ENCODE data around the gene ABI1. TPM values are rescaled to one million over a fixed set of nuclear protein-coding genes. Genes with fewer than 3 reads are reported as not detected.

The ABI1 gene
- total RNA-seq, 2 experiments from 2014 or later, result 62.4 to 76.9 TPM

- TF ChIP-seq EZH2phosphoT487 (IDR thresholded peaks at IDR 0.05; ENCODE audit: borderline replicate concordance, low read depth, low read length) (no peak), CTCF (conservative IDR thresholded peaks at IDR 0.05; ENCODE audit: low read length) (no peak)
- H3K36me3 ChIP-seq (ENCODE audit: insufficient read depth, low read length), result peaks cover 72% of the 10 kb centered on the region
- no peaks in the 10 kb centered on the region; the same call in 1 of the 2 replicates for H4K20me1 ChIP-seq (ENCODE audit: insufficient read depth, low read length)
- no peak for DNase-seq (ENCODE audit: low spot score)
- no peak overlapping the region for H2AFZ ChIP-seq (ENCODE audit: low read length)
- intact Hi-C loops (cut with micrococcal nuclease; ENCODE audit: unreplicated experiment), result loop anchor here (5.0 kb wide), 1 partner anchor 98 kb away; no protein-coding TSS in a partner anchor
- H3K79me2 ChIP-seq (ENCODE audit: insufficient read depth, low read depth, low read length), result peaks cover 30% of the 10 kb centered on the region; the same call in 1 of the 2 replicates
- no peaks in the 10 kb centered on the region for H3K9me3 ChIP-seq (ENCODE audit: low read length)
- no peak overlapping the region for H3K27ac ChIP-seq (ENCODE audit: low read depth, low read length, poor library complexity, severe bottlenecking)
- ChIA-PET POLR2A (interaction anchor here (1.0 to 1.9 kb wide), 5 partner anchors 10 to 99 kb away, joined by 3 to 6 read pairs (median 3); no protein-coding TSS in a partner anchor), CTCF (ENCODE audit: unreplicated experiment) (interaction anchor here (0.7 kb wide), 1 partner anchor 20 kb away, joined by 3 read pairs; no protein-coding TSS in a partner anchor)
- no peak overlapping the region for H3K4me2 ChIP-seq (ENCODE audit: low read length)
- no TSS peak for BruUV-seq (replicated peaks)
- no peak overlapping the region for H3K4me3 ChIP-seq (ENCODE audit: low read depth, low read length, poor library complexity, severe bottlenecking)
- H3K4me1 ChIP-seq (ENCODE audit: insufficient read depth, low read length, poor library complexity, severe bottlenecking), result peaks cover 25% of the 10 kb centered on the region
- H3K9me2 ChIP-seq (ENCODE audit: insufficient read depth, low read length), result no peaks in the 10 kb centered on the region
Observed at GRCh38 chr10:26759008-26759407, 101.8 kb downstream of the ABI1 start.

DNA sequence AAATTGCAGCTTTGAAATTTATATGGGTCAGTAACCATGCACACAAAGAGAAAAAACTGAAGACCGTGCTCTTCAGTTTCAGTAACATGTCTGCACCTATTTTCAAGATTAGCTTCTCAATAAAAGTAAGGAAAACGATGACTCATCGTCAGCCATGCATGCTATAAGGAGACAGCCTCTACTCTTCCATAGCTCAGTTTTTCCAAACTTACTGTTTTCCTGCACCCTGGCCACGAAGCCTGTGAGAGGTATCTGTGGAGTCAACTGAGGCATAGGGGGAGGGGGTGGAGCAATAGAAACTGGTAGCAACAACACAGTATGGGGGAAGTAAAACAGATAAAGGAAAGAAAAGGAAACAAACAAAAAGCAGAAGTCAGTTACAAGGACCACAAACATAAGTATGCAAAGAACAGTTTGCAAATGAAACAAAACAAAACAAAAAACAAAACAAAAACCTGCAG, 105.3 kb downstream of the ABI1 start:
- CTCF ChIA-PET (ENCODE audit: unreplicated experiment), result no interaction called here
- Histone ChIP-seq H2AFZ (ENCODE audit: low read length) (no peak overlapping the region), H3K4me3 (ENCODE audit: low read depth, low read length, poor library complexity, severe bottlenecking) (peak overlapping the region; percentile 18), H4K20me1 (ENCODE audit: insufficient read depth, low read length) (no peaks in the 10 kb centered on the region), H3K79me2 (ENCODE audit: insufficient read depth, low read depth, low read length) (peaks cover 21% of the 10 kb centered on the region; the same call in 1 of the 2 replicates), H3K9me2 (ENCODE audit: insufficient read depth, low read length) (no peaks in the 10 kb centered on the region), H3K4me1 (ENCODE audit: insufficient read depth, low read length, poor library complexity, severe bottlenecking) (peaks cover 25% of the 10 kb centered on the region), H3K4me2 (ENCODE audit: low read length) (peak overlapping the region; percentile 54), H3K36me3 (ENCODE audit: insufficient read depth, low read length) (peaks cover 75% of the 10 kb centered on the region), H3K27ac (ENCODE audit: low read depth, low read length, poor library complexity, severe bottlenecking) (peak overlapping the region; percentile 45), H3K9me3 (ENCODE audit: low read length) (no peaks in the 10 kb centered on the region)
- intact Hi-C loops (cut with micrococcal nuclease; ENCODE audit: unreplicated experiment), result loop anchor here (5.0 kb wide), 1 partner anchor 102 kb away; no protein-coding TSS in a partner anchor
- TF ChIP-seq EZH2phosphoT487 (IDR thresholded peaks at IDR 0.05; ENCODE audit: borderline replicate concordance, low read depth, low read length), result no peak
- no peak for TF ChIP-seq CTCF (conservative IDR thresholded peaks at IDR 0.05; ENCODE audit: low read length)
- BruUV-seq (replicated peaks), result no TSS peak
- POLR2A ChIA-PET, result interaction anchor here (0.6 to 1.7 kb wide), 13 partner anchors 9 to 155 kb away, joined by 3 to 6 read pairs (median 4); no protein-coding TSS in a partner anchor
- peak; percentile 49 for DNase-seq (ENCODE audit: low spot score)

DNA sequence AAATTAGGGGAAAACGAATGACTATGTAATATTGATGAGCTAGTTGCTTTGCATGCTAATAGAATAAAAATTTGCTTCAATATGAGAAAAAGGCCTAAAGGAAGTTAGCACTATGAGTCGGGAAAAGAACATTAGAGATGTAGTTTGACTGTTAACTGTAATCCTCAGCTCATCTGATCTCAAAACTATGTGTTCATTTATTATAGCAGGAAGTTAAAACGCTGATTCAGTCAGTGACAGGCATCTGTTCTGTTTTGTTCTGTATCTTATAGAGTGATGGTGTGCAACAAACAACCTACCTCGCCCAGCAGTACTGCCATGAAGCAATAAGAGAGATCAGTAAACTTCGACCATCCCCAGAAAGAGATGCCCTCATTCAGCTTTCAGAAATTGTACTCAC, 114.7 kb downstream of the ABI1 start:
- H3K36me3 ChIP-seq (ENCODE audit: insufficient read depth, low read length), result peaks cover 99% of the 10 kb centered on the region
- H3K27ac ChIP-seq (ENCODE audit: low read depth, low read length, poor library complexity, severe bottlenecking), result no peak overlapping the region
- ChIA-PET POLR2A (interaction anchor here (0.7 to 1.5 kb wide), 4 partner anchors 9 to 52 kb away, joined by 3 to 8 read pairs (median 4); no protein-coding TSS in a partner anchor), CTCF (ENCODE audit: unreplicated experiment) (no interaction called here)
- no peaks in the 10 kb centered on the region for H3K4me1 ChIP-seq (ENCODE audit: insufficient read depth, low read length, poor library complexity, severe bottlenecking)
- H3K79me2 ChIP-seq (ENCODE audit: insufficient read depth, low read depth, low read length), result peaks cover 9% of the 10 kb centered on the region; the same call in 1 of the 2 replicates
- H2AFZ ChIP-seq (ENCODE audit: low read length), result no peak overlapping the region
- no peak for DNase-seq (ENCODE audit: low spot score)
- no peak overlapping the region for H3K4me3 ChIP-seq (ENCODE audit: low read depth, low read length, poor library complexity, severe bottlenecking)
- H3K9me3 ChIP-seq (ENCODE audit: low read length), result no peaks in the 10 kb centered on the region
- H3K4me2 ChIP-seq (ENCODE audit: low read length), result no peak overlapping the region
- no peaks in the 10 kb centered on the region for H4K20me1 ChIP-seq (ENCODE audit: insufficient read depth, low read length)
- intact Hi-C loops (cut with micrococcal nuclease; ENCODE audit: unreplicated experiment), result no loop called here
- BruUV-seq (replicated peaks), result no TSS peak
- TF ChIP-seq EZH2phosphoT487 (IDR thresholded peaks at IDR 0.05; ENCODE audit: borderline replicate concordance, low read depth, low read length) (no peak), CTCF (conservative IDR thresholded peaks at IDR 0.05; ENCODE audit: low read length) (no peak)
- H3K9me2 ChIP-seq (ENCODE audit: insufficient read depth, low read length), result no peaks in the 10 kb centered on the region

All from OCI-LY7 (cell line).